Gastrocnemius medialis (tissue), 4 donors: ENCODE data around the gene ENTPD8.

Source experiments
- CTCF ChIP-seq, 5 experiments: fragments of 450-650 bp in 3 of 5; fragments of 200-600 bp in 2 of 5; sonication (generic) in 2 of 5; IDR thresholded peaks in 4 of 5; conservative IDR thresholded peaks in 1 of 5; 1 replicate in 4 of 5; 2 replicates in 1 of 5; pipeline ENCODE4 v1.5.1; 2016 to 2019; ENCODE audit warnings: antibody characterized with exemption in 5 of 5, mild to moderate bottlenecking in 3 of 5, moderate library complexity in 3 of 5
- POLR2A ChIP-seq, 2 donors: fragments of 450-650 bp; IDR thresholded peaks; one replicate each; pipeline ENCODE4 v1.6.1; 2017; ENCODE audit warnings: antibody characterized with exemption in 2 of 2, mild to moderate bottlenecking in 2 of 2, moderate library complexity in 2 of 2

DNA sequence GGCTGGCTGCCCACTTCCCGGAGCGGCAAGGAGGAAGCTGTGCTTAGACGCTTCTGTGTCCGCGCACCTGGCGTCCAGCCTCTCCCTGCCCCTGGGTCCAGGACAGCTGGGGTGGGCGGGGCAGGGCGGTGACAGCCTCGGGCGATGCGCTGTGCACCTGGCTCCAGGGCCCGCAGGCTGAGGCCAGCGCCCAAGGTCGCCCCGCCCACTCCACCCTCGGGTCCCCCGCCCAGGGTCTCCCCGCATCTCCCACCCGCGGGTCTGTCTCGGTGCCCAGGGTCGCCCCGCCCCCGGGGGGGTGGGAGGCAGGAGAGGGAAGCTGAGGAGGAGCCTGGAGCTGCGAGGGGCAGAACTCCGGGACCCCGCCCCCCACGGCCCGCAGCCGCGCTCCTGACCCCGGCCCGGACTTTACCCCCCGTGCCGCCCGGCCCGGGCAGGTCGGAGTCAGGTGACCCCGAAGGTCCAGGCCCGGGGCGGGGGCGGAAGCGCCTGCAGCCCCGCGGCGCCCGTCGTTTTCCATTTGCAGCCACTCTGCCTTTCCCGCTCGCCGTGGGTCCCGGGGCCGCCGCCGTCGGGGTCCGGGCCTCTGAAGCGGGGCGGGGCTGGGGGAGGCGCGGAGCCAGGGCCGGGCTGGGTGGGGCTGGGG lies at the start of gene ENTPD8:
- TF ChIP-seq CTCF (IDR thresholded peaks at IDR 0.05 in 4 of 5, conservative IDR thresholded peaks at IDR 0.05 in 1 of 5) (no peak), POLR2A (IDR thresholded peaks at IDR 0.05) (no peak)
